Esophagus squamous epithelium (tissue), 5 donors: ENCODE results near the gene C19orf12. TPM values are rescaled to one million over a fixed set of nuclear protein-coding genes. Genes with fewer than 3 reads are reported as not detected.

ENCODE experiments used
- DNase-seq: peaks from one replicate; lab custom pipeline; 2025; lab: John Stamatoyannopoulos, UW
- H3K27ac ChIP-seq, 4 donors: fragments of 200-600 bp; sonication (generic); one replicate each; pipeline ENCODE4 v1.5.1; 2016 to 2019; ENCODE audit warnings: mild to moderate bottlenecking in 1 of 4
- H3K27me3 ChIP-seq, 4 donors: fragments of 200-600 bp; sonication (generic); 1 replicate in 3 of 4; 2 replicates in 1 of 4; pipeline versions ENCODE4 v1.5.1 to v1.6.0; 2017 to 2021; ENCODE audit warnings: antibody characterized with exemption in 1 of 4
- H3K36me3 ChIP-seq, 3 donors: fragments of 200-600 bp; sonication (generic); one replicate each; pipeline ENCODE4 v1.5.1; 2016 to 2019
- H3K4me1 ChIP-seq, 3 donors: fragments of 200-600 bp; sonication (generic); one replicate each; pipeline ENCODE4 v1.5.1; 2017 to 2019
- H3K4me3 ChIP-seq, 4 donors: fragments of 200-600 bp; sonication (generic); 1 replicate in 3 of 4; 2 replicates in 1 of 4; pipeline ENCODE4 v1.5.1; 2016 to 2019; ENCODE audit warnings: mild to moderate bottlenecking in 2 of 4, moderate library complexity in 1 of 4
- H3K9me3 ChIP-seq, 3 donors: fragments of 200-600 bp; sonication (generic); one replicate each; pipeline ENCODE4 v1.5.1; 2016 to 2019
- CTCF ChIP-seq, 6 experiments: fragments of 450-650 bp in 4 of 6; fragments of 200-600 bp in 2 of 6; sonication (generic) in 2 of 6; IDR thresholded peaks; one replicate each; pipeline ENCODE4 v1.5.1; 2016 to 2019; ENCODE audit warnings: antibody characterized with exemption in 6 of 6, mild to moderate bottlenecking in 4 of 6, moderate library complexity in 4 of 6
- POLR2A ChIP-seq, 4 donors: fragments of 450-650 bp; IDR thresholded peaks; one replicate each; pipeline ENCODE4 v1.6.1; 2017; ENCODE audit warnings: antibody characterized with exemption in 4 of 4, mild to moderate bottlenecking in 4 of 4, moderate library complexity in 3 of 4
- WGBS, 2 donors: methylation state at CpG; one replicate each; pipeline ENCODE4 v1.1.5; 2018; 5-methylcytosine and 5-hydroxymethylcytosine counted together
- intact Hi-C: fragments of 100-400 bp; cut with DNase I; formaldehyde crosslinking; loops from one replicate; pipeline ENCODE4 v1.15.0; 2022
- total RNA-seq, 4 donors: library from RNA; depleted of rRNA; stranded (reverse); fragments of >200 nt; gene quantifications; one replicate each; pipeline ENCODE4 v1.1.0, GENCODE V29; 2016
- donor health status: DM: yes; HTN: yes; CAD: no.

Gene C19orf12
- total RNA-seq, 4 donors from 2014 or later: 11.2 to 21.6 (median 18.3) TPM

- no peak for DNase-seq
- peaks cover 19 to 95% (median 57%) of the 10 kb centered on the region in 3 donors for H3K4me1 ChIP-seq
- 71 to 79% methylated on average over 4 to 7 of the region's 20 CpGs for WGBS, 2 donors
Observed at GRCh38 chr19:29678484-29679106, 36.5 kb downstream of the C19orf12 start.

GRCh38 chr19:29677001-29677817 is 37.9 kb downstream of the C19orf12 start:
- peak in 1 of 6 experiments; percentile 13 for TF ChIP-seq CTCF (IDR thresholded peaks at IDR 0.05)
- no peak for TF ChIP-seq POLR2A (IDR thresholded peaks at IDR 0.05)
- DNase-seq: no peak
- H3K36me3 ChIP-seq: peaks cover 11 to 45% (median 22%) of the 10 kb centered on the region in 3 donors
- 85 to 90% methylated on average over 8 to 14 of the region's 23 CpGs for WGBS, 2 donors
- no peak overlapping the region for H3K4me3 ChIP-seq
- H3K4me1 ChIP-seq: peaks cover 19 to 100% (median 59%) of the 10 kb centered on the region in 3 donors
- H3K27me3 ChIP-seq: no peaks in the 10 kb centered on the region
- intact Hi-C loops: no loop called here
- H3K9me3 ChIP-seq: no peaks in the 10 kb centered on the region
- peak overlapping the region in 3 of 4 donors; percentile 54 to 81 (median 80) for H3K27ac ChIP-seq

More at GRCh38 chr19:29678484-29679106, 36.5 kb downstream of the C19orf12 start:
- no peak for TF ChIP-seq CTCF (IDR thresholded peaks at IDR 0.05)
- no peak for TF ChIP-seq POLR2A (IDR thresholded peaks at IDR 0.05)
- Histone ChIP-seq H3K36me3 (peaks cover 11 to 44% (median 22%) of the 10 kb centered on the region in 3 donors), H3K27me3 (no peaks in the 10 kb centered on the region), H3K9me3 (no peaks in the 10 kb centered on the region), H3K4me3 (no peak overlapping the region), H3K27ac (peak overlapping the region; percentile 56 to 84 (median 80))
- intact Hi-C loops: no loop called here

- Histone ChIP-seq H3K4me3 (no peak overlapping the region), H3K4me1 (peaks cover 22 to 100% (median 59%) of the 10 kb centered on the region in 3 donors), H3K36me3 (peaks cover 11 to 45% (median 22%) of the 10 kb centered on the region in 3 donors), H3K9me3 (no peaks in the 10 kb centered on the region), H3K27ac (peak overlapping the region in 3 of 4 donors; percentile 54 to 81 (median 80)), H3K27me3 (no peaks in the 10 kb centered on the region)
- TF ChIP-seq CTCF (IDR thresholded peaks at IDR 0.05): no peak
- WGBS, 2 donors: 70 to 72% methylated on average over 2 to 6 of the region's 8 CpGs
- intact Hi-C loops: no loop called here
- no peak for DNase-seq
Observed at GRCh38 chr19:29676586-29676985, 38.5 kb downstream of the C19orf12 start.

- Histone ChIP-seq H3K36me3 (peaks cover 11 to 45% (median 22%) of the 10 kb centered on the region in 3 donors), H3K4me1 (peaks cover 20 to 100% (median 59%) of the 10 kb centered on the region in 3 donors), H3K4me3 (no peak overlapping the region), H3K27ac (peak overlapping the region in 3 of 4 donors; percentile 54 to 81 (median 80)), H3K27me3 (no peaks in the 10 kb centered on the region), H3K9me3 (no peaks in the 10 kb centered on the region)
- TF ChIP-seq POLR2A (IDR thresholded peaks at IDR 0.05): no peak
- TF ChIP-seq CTCF (IDR thresholded peaks at IDR 0.05): no peak
- WGBS, 2 donors: 40 to 89% methylated on average over 2 to 5 of the region's 13 CpGs
- DNase-seq: no peak
- intact Hi-C loops: no loop called here
Observed at GRCh38 chr19:29675650-29676186, 39.3 kb downstream of the C19orf12 start.
